ENCODE measurements around the gene SNED1. TPM values are rescaled to one million over a fixed set of nuclear protein-coding genes. Genes with fewer than 3 reads are reported as not detected.

The SNED1 gene
- total RNA-seq, 4 donors from 2014 or later, result 18.5 to 87.1 (median 21.9) TPM

GRCh38 chr2:241037498-241037897, 39.1 kb downstream of the SNED1 start:
- Histone ChIP-seq H3K4me3 (no peak overlapping the region), H3K27me3 (no peaks in the 10 kb centered on the region), H3K9me3 (no peaks in the 10 kb centered on the region), H3K4me1 (no peaks in the 10 kb centered on the region), H3K36me3 (no peaks in the 10 kb centered on the region), H3K27ac (no peak overlapping the region)
- TF ChIP-seq POLR2A (IDR thresholded peaks at IDR 0.05), result no peak
- no peak for TF ChIP-seq CTCF (IDR thresholded peaks at IDR 0.05)
- intact Hi-C loops (cut with DNase I; ENCODE audit: low total_unique reads), result no loop called here
- DNase-seq, result no peak

- no peak for TF ChIP-seq POLR2A (IDR thresholded peaks at IDR 0.05)
- TF ChIP-seq CTCF (IDR thresholded peaks at IDR 0.05), result no peak
- Histone ChIP-seq H3K4me1 (no peaks in the 10 kb centered on the region), H3K36me3 (no peaks in the 10 kb centered on the region), H3K9me3 (no peaks in the 10 kb centered on the region), H3K27ac (no peak overlapping the region), H3K4me3 (no peak overlapping the region), H3K27me3 (no peaks in the 10 kb centered on the region)
- DNase-seq, result no peak
- intact Hi-C loops (cut with DNase I; ENCODE audit: low total_unique reads), result no loop called here
These were observed 40.2 kb downstream of the SNED1 start for GRCh38 chr2:241038374-241039180.

- no peak overlapping the region for H3K4me3 ChIP-seq
- H3K4me1 ChIP-seq, result no peaks in the 10 kb centered on the region
- intact Hi-C loops (cut with DNase I; ENCODE audit: low total_unique reads), result no loop called here
- TF ChIP-seq POLR2A (IDR thresholded peaks at IDR 0.05) (no peak), CTCF (IDR thresholded peaks at IDR 0.05) (no peak)
- H3K9me3 ChIP-seq, result no peaks in the 10 kb centered on the region
- H3K27me3 ChIP-seq, result no peaks in the 10 kb centered on the region
- no peaks in the 10 kb centered on the region for H3K36me3 ChIP-seq
- H3K27ac ChIP-seq, result no peak overlapping the region
- no peak for DNase-seq
These were observed 41.0 kb downstream of the SNED1 start for GRCh38 chr2:241039416-241039815.

- intact Hi-C loops (cut with DNase I; ENCODE audit: low total_unique reads), result no loop called here
- Histone ChIP-seq H3K27ac (no peak overlapping the region), H3K27me3 (no peaks in the 10 kb centered on the region), H3K4me3 (no peak overlapping the region), H3K4me1 (no peaks in the 10 kb centered on the region), H3K9me3 (peaks cover 0 to under 1% of the 10 kb centered on the region in 2 donors), H3K36me3 (no peaks in the 10 kb centered on the region)
- no peak for DNase-seq
- TF ChIP-seq POLR2A (IDR thresholded peaks at IDR 0.05), result no peak
These were observed 41.8 kb downstream of the SNED1 start for GRCh38 chr2:241040081-241040803.

GRCh38 chr2:241041589-241042158, 43.3 kb downstream of the SNED1 start:
- no peak for DNase-seq
- TF ChIP-seq CTCF (IDR thresholded peaks at IDR 0.05), result no peak
- no peak for TF ChIP-seq POLR2A (IDR thresholded peaks at IDR 0.05)
- intact Hi-C loops (cut with DNase I; ENCODE audit: low total_unique reads), result no loop called here
- Histone ChIP-seq H3K9me3 (peaks cover 0 to 3% of the 10 kb centered on the region in 2 donors), H3K4me3 (no peak overlapping the region), H3K4me1 (no peaks in the 10 kb centered on the region), H3K27ac (no peak overlapping the region), H3K36me3 (no peaks in the 10 kb centered on the region), H3K27me3 (no peaks in the 10 kb centered on the region)
